ENCODE data around the gene SARNP. TPM values are rescaled to one million over a fixed set of nuclear protein-coding genes. Genes with fewer than 3 reads are reported as not detected.

SARNP gene
- total and polyA plus RNA-seq, 9 of the 15 experiments (the other 6 are each of a cell fraction or from before 2014, with no cell fraction given): 70.1 to 400 (median 198) TPM

DNA sequence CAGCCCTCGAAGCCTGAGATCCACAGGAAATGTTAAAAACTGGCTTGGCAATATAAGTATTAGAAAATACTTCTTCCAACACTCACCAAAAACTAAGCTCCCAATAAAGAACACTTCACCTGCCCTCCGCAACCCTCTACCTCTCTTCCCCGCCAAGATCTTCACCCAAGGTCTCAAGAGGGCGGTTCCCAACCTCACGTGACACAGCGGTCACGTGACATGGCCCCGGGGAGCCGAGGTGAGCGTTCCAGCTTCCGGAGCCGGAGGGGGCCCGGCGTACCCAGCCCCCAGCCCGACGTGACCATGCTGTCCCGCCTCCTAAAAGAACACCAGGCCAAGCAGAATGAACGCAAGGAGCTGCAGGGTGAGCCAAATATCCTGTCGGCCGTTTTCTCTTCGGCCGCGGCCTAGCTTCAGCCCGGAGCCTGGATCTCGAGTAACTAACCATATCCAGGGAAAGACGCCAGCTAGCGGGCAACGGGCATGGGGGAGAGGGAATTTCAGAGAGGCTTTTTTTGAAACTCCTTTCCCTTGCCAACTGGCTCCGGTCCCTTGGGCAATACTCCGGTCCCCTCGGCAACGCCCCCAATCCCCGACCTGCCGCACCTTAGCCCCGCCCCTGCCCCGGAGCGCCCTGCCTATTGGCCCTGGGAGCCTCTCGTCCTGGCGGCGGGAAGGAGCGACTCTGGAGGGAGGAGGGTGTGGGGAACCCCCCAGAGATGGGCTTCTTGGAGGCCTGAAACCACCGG is 101.5 kb downstream of the SARNP start, which contains the start of gene BLOC1S1 (continued):
- TF ChIP-seq, protein P1, sequence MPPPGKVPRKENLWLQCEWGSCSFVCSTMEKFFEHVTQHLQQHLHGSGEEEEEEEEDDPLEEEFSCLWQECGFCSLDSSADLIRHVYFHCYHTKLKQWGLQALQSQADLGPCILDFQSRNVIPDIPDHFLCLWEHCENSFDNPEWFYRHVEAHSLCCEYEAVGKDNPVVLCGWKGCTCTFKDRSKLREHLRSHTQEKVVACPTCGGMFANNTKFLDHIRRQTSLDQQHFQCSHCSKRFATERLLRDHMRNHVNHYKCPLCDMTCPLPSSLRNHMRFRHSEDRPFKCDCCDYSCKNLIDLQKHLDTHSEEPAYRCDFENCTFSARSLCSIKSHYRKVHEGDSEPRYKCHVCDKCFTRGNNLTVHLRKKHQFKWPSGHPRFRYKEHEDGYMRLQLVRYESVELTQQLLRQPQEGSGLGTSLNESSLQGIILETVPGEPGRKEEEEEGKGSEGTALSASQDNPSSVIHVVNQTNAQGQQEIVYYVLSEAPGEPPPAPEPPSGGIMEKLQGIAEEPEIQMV (tag; conservative IDR thresholded peaks at IDR 0.05; ENCODE audit: low read depth): no peak
- TF ChIP-seq RBM14 (IDR thresholded peaks at IDR 0.05; ENCODE audit: borderline replicate concordance, insufficient read depth, low read depth, low read length) (no peak), PPARD (CRISPR knock-in tag; IDR thresholded peaks at IDR 0.05) (no peak), CREBBP (IDR thresholded peaks at IDR 0.05; ENCODE audit: low read depth, low read length) (no peak), ETV6 (IDR thresholded peaks at IDR 0.05; ENCODE audit: borderline replicate concordance in 1 of 2, low read depth in 2 of 2, low read length in 1 of 2) (peak in 1 of 2 experiments; percentile 35; a peak in 1 of 4 replicates), ETV6 (CRISPR knock-in tag; IDR thresholded peaks at IDR 0.05; ENCODE audit: borderline replicate concordance) (0 out of 2 replicates have a peak, but pooled peaks have one; percentile 56), RBM34 (IDR thresholded peaks at IDR 0.05; ENCODE audit: borderline replicate concordance, insufficient read depth, low read length) (no peak), SRF (CRISPR knock-in tag; IDR thresholded peaks at IDR 0.05) (no peak), RBBP5 (IDR thresholded peaks at IDR 0.05; ENCODE audit: borderline replicate concordance, insufficient read depth, low read length, poor library complexity, severe bottlenecking) (peak; percentile 77), SRSF9 (IDR thresholded peaks at IDR 0.05; ENCODE audit: borderline replicate concordance, low read depth, low read length) (no peak), ZNF695 (CRISPR knock-in tag; IDR thresholded peaks at IDR 0.05) (no peak), ZNF586 (CRISPR knock-in tag; conservative IDR thresholded peaks at IDR 0.05) (no peak), ZNF184 (CRISPR knock-in tag; IDR thresholded peaks at IDR 0.05) (0 out of 2 replicates have a peak, but pooled peaks have one; percentile 35)
- TF ChIP-seq, protein P2, sequence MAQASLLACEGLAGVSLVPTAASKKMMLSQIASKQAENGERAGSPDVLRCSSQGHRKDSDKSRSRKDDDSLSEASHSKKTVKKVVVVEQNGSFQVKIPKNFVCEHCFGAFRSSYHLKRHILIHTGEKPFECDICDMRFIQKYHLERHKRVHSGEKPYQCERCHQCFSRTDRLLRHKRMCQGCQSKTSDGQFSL (CRISPR knock-in tag; IDR thresholded peaks at IDR 0.05): no peak
- TF ChIP-seq, protein P2 (tag; IDR thresholded peaks at IDR 0.05): no peak
- TF ChIP-seq, protein P3, sequence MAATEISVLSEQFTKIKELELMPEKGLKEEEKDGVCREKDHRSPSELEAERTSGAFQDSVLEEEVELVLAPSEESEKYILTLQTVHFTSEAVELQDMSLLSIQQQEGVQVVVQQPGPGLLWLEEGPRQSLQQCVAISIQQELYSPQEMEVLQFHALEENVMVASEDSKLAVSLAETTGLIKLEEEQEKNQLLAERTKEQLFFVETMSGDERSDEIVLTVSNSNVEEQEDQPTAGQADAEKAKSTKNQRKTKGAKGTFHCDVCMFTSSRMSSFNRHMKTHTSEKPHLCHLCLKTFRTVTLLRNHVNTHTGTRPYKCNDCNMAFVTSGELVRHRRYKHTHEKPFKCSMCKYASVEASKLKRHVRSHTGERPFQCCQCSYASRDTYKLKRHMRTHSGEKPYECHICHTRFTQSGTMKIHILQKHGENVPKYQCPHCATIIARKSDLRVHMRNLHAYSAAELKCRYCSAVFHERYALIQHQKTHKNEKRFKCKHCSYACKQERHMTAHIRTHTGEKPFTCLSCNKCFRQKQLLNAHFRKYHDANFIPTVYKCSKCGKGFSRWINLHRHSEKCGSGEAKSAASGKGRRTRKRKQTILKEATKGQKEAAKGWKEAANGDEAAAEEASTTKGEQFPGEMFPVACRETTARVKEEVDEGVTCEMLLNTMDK (IDR thresholded peaks at IDR 0.05; ENCODE audit: borderline replicate concordance, insufficient read depth, low read depth, low read length, poor library complexity, severe bottlenecking): peak; percentile 67
- TF ChIP-seq, protein P4, sequence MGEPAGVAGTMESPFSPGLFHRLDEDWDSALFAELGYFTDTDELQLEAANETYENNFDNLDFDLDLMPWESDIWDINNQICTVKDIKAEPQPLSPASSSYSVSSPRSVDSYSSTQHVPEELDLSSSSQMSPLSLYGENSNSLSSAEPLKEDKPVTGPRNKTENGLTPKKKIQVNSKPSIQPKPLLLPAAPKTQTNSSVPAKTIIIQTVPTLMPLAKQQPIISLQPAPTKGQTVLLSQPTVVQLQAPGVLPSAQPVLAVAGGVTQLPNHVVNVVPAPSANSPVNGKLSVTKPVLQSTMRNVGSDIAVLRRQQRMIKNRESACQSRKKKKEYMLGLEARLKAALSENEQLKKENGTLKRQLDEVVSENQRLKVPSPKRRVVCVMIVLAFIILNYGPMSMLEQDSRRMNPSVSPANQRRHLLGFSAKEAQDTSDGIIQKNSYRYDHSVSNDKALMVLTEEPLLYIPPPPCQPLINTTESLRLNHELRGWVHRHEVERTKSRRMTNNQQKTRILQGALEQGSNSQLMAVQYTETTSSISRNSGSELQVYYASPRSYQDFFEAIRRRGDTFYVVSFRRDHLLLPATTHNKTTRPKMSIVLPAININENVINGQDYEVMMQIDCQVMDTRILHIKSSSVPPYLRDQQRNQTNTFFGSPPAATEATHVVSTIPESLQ (CRISPR knock-in tag; IDR thresholded peaks at IDR 0.05): no peak

All from K562 (cell line).